PC-3 (cell line): Measurements from ENCODE around the gene FAM241B.

Experiments used
- EZH2 ChIP-seq: fragments of 300-600 bp; sonication (generic); IDR thresholded peaks from one replicate; pipeline ENCODE4 v1.6.1; 2017; ENCODE audit warnings: antibody characterized with exemption, mild to moderate bottlenecking, low read length; ENCODE audit not compliant: unreplicated experiment
- TF ChIP-seq, protein P1 (sequence below): fragments of 300-600 bp; sonication (generic); conservative IDR thresholded peaks from 2 replicates; pipeline ENCODE4 v1.5.1; 2017; ENCODE audit warnings: antibody characterized with exemption, low read depth, mild to moderate bottlenecking, low read length

GRCh38 chr10:69647126-69647525 is 17.1 kb downstream of the FAM241B start:
- TF ChIP-seq, protein P1, sequence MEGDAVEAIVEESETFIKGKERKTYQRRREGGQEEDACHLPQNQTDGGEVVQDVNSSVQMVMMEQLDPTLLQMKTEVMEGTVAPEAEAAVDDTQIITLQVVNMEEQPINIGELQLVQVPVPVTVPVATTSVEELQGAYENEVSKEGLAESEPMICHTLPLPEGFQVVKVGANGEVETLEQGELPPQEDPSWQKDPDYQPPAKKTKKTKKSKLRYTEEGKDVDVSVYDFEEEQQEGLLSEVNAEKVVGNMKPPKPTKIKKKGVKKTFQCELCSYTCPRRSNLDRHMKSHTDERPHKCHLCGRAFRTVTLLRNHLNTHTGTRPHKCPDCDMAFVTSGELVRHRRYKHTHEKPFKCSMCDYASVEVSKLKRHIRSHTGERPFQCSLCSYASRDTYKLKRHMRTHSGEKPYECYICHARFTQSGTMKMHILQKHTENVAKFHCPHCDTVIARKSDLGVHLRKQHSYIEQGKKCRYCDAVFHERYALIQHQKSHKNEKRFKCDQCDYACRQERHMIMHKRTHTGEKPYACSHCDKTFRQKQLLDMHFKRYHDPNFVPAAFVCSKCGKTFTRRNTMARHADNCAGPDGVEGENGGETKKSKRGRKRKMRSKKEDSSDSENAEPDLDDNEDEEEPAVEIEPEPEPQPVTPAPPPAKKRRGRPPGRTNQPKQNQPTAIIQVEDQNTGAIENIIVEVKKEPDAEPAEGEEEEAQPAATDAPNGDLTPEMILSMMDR: no peak
- no peak for TF ChIP-seq EZH2
